SH-SY5Y (cell line): ENCODE results near the gene USP32.
A peak's percentile ranks its signal among the peaks of the same experiment; 100 is the strongest.

Experiments
- GATA2 ChIP-seq: IDR thresholded peaks from 2 replicates; pipeline ENCODE4 v1.6.1; 2011; ENCODE audit warnings: mild to moderate bottlenecking, low read depth, low read length
- GATA3 ChIP-seq: IDR thresholded peaks from 2 replicates; pipeline ENCODE4 v1.6.1; 2011; ENCODE audit warnings: low read depth, mild to moderate bottlenecking, low read length, moderate library complexity

The USP32 gene

GRCh38 chr17:60149691-60150582 is 242.0 kb downstream of the USP32 start, which contains the start of gene CA4:
TSS of gene CA4 (plus strand) at chr17:60149973. CDS start at chr17:60150035, 62 bp downstream.
- TF ChIP-seq GATA3, result no peak
- TF ChIP-seq GATA2, result no peak

- TF ChIP-seq GATA2 (no peak), GATA3 (no peak)
Observed at GRCh38 chr17:60148373-60148772, 243.6 kb downstream of the USP32 start.

GRCh38 chr17:60147553-60148223 is 244.2 kb downstream of the USP32 start:
- TF ChIP-seq GATA2 (no peak), GATA3 (no peak)

- TF ChIP-seq GATA2 (no peak), GATA3 (no peak)
Observed at GRCh38 chr17:60146206-60146605, 245.7 kb downstream of the USP32 start.

GRCh38 chr17:60145006-60145935 is 246.7 kb downstream of the USP32 start:
- TF ChIP-seq GATA3 (no peak), GATA2 (no peak)

- TF ChIP-seq GATA2, result no peak
- no peak for TF ChIP-seq GATA3
Observed at GRCh38 chr17:60142872-60143499, 248.9 kb downstream of the USP32 start.

- TF ChIP-seq GATA3, result no peak
- TF ChIP-seq GATA2, result no peak
Observed at GRCh38 chr17:60141111-60142018, 250.6 kb downstream of the USP32 start.

GRCh38 chr17:60139438-60140285 is 252.3 kb downstream of the USP32 start:
- TF ChIP-seq GATA3, result no peak
- TF ChIP-seq GATA2, result no peak

GRCh38 chr17:60138769-60139437 is 253.0 kb downstream of the USP32 start:
- no peak for TF ChIP-seq GATA3
- TF ChIP-seq GATA2, result no peak

- TF ChIP-seq GATA2 (peak; percentile 87), GATA3 (no peak)
Observed at GRCh38 chr17:60137731-60138130, 254.2 kb downstream of the USP32 start.
